Liver (tissue), 9 donors: Measurements from ENCODE around the gene ANKS1A. TPM values are rescaled to one million over a fixed set of nuclear protein-coding genes. Genes with fewer than 3 reads are reported as not detected.

Source experiments
- DNase-seq: peaks from one replicate; pipeline ENCODE4 v3.0.0-alpha.2; 2017; ENCODE audit warnings: low spot score
- H3K27ac ChIP-seq, 2 donors: one replicate each; pipeline ENCODE4 v1.7.0; 2013; ENCODE audit warnings: inconsistent platforms in 2 of 2, low read length in 2 of 2, control low read depth in 1 of 2, low read depth in 1 of 2, mild to moderate bottlenecking in 1 of 2
- H3K27me3 ChIP-seq, 4 donors: one replicate each; pipeline versions ENCODE4 v1.6.1 to v1.7.0; 2013; ENCODE audit warnings: low read length in 3 of 4, inconsistent platforms in 1 of 4, mild to moderate bottlenecking in 1 of 4, moderate library complexity in 1 of 4; ENCODE audit not compliant: control insufficient read depth in 4 of 4, insufficient read depth in 4 of 4
- H3K36me3 ChIP-seq, 4 donors: one replicate each; pipeline versions ENCODE4 v1.6.1 to v1.7.0; 2013; ENCODE audit warnings: low read length in 3 of 4, mild to moderate bottlenecking in 3 of 4, low read depth in 1 of 4, moderate library complexity in 1 of 4; ENCODE audit not compliant: control insufficient read depth in 4 of 4, insufficient read depth in 3 of 4
- H3K4me1 ChIP-seq, 4 donors: one replicate each; pipeline versions ENCODE4 v1.6.1 to v1.7.0; 2013; ENCODE audit warnings: low read length in 3 of 4, mild to moderate bottlenecking in 3 of 4, moderate library complexity in 1 of 4; ENCODE audit not compliant: control insufficient read depth in 4 of 4, insufficient read depth in 4 of 4
- H3K4me3 ChIP-seq, 3 donors: one replicate each; pipeline versions ENCODE4 v1.6.1 to v1.7.0; 2013; ENCODE audit warnings: low read length in 3 of 3, control low read depth in 1 of 3, low read depth in 1 of 3, mild to moderate bottlenecking in 1 of 3
- H3K9ac ChIP-seq, 2 donors: one replicate each; pipeline ENCODE4 v1.7.0; 2013; ENCODE audit warnings: low read length in 2 of 2, mild to moderate bottlenecking in 2 of 2, moderate library complexity in 2 of 2, control low read depth in 1 of 2, low read depth in 1 of 2
- H3K9me3 ChIP-seq, 4 donors: one replicate each; pipeline versions ENCODE4 v1.6.1 to v1.7.0; 2013; ENCODE audit warnings: low read length in 3 of 4; ENCODE audit not compliant: control insufficient read depth in 4 of 4
- ATF3 ChIP-seq: IDR thresholded peaks from 2 replicates; pipeline ENCODE4 v1.6.1; 2016; ENCODE audit warnings: antibody characterized with exemption
- EGR1 ChIP-seq, 2 donors: IDR thresholded peaks; 2 replicates each; pipeline ENCODE4 v1.6.1; 2016 to 2018; ENCODE audit warnings: antibody characterized with exemption in 2 of 2, low read depth in 2 of 2
- FOXA1 ChIP-seq: IDR thresholded peaks from 2 replicates; pipeline ENCODE4 v1.6.1; 2016; ENCODE audit warnings: antibody characterized with exemption
- FOXA2 ChIP-seq: IDR thresholded peaks from 2 replicates; pipeline ENCODE4 v1.6.1; 2016; ENCODE audit warnings: antibody characterized with exemption
- GABPA ChIP-seq, 2 donors: IDR thresholded peaks in 1 of 2; conservative IDR thresholded peaks in 1 of 2; 2 replicates each; pipeline ENCODE4 v1.6.1; 2016; ENCODE audit warnings: antibody characterized with exemption in 2 of 2, mild to moderate bottlenecking in 1 of 2, moderate library complexity in 1 of 2
- HNF4A ChIP-seq, 2 donors: conservative IDR thresholded peaks; 2 replicates each; pipeline ENCODE4 v1.6.1; 2016; ENCODE audit warnings: antibody characterized with exemption in 2 of 2, mild to moderate bottlenecking in 2 of 2
- HNF4G ChIP-seq: IDR thresholded peaks from 2 replicates; pipeline ENCODE4 v1.6.1; 2016; ENCODE audit warnings: antibody characterized with exemption
- JUND ChIP-seq, 2 donors: IDR thresholded peaks; 2 replicates each; pipeline ENCODE4 v1.6.1; 2016; ENCODE audit warnings: antibody characterized with exemption in 2 of 2
- NR2F2 ChIP-seq: IDR thresholded peaks from 2 replicates; pipeline ENCODE4 v1.6.1; 2016; ENCODE audit warnings: antibody characterized with exemption
- RAD21 ChIP-seq, 2 donors: IDR thresholded peaks; 2 replicates each; pipeline ENCODE4 v1.6.1; 2016; ENCODE audit warnings: antibody characterized with exemption in 2 of 2, mild to moderate bottlenecking in 2 of 2
- RXRA ChIP-seq, 2 donors: IDR thresholded peaks; 2 replicates each; pipeline ENCODE4 v1.6.1; 2017 to 2018; ENCODE audit warnings: antibody characterized with exemption in 2 of 2, mild to moderate bottlenecking in 1 of 2
- SP1 ChIP-seq: IDR thresholded peaks from 2 replicates; pipeline ENCODE4 v1.6.1; 2018; ENCODE audit warnings: antibody characterized with exemption, mild to moderate bottlenecking
- TAF1 ChIP-seq: conservative IDR thresholded peaks from 2 replicates; pipeline ENCODE4 v1.6.1; 2016; ENCODE audit warnings: antibody characterized with exemption, mild to moderate bottlenecking
- YY1 ChIP-seq: IDR thresholded peaks from 2 replicates; pipeline ENCODE4 v1.6.1; 2016; ENCODE audit warnings: antibody characterized with exemption, mild to moderate bottlenecking
- WGBS: extraction: QIAGEN DNeasy Blood & Tissue Kit; methylation state at CpG from one replicate; pipeline ENCODE4 v1.1.7; 2013; 5-methylcytosine and 5-hydroxymethylcytosine counted together
- polyA plus RNA-seq, 2 donors: library from polyadenylated mRNA; stranded (reverse) in 1 of 2; unstranded in 1 of 2; fragments of 200-250 nt in 1 of 2; fragments of >200 nt in 1 of 2; fragmentation: Nextera tagmentation in 1 of 2; extraction: Ambion mirVana in 1 of 2; gene quantifications; one replicate each; pipeline versions ENCODE4 v1.2.1 to v1.2.3, GENCODE V29; 2013 to 2015
- total RNA-seq, 2 donors: library from RNA; depleted of rRNA; stranded (reverse); fragments of >200 nt; gene quantifications; one replicate each; pipeline ENCODE4 v1.2.3, GENCODE V29; 2014
- TF ChIP-seq, protein P1 (sequence below): IDR thresholded peaks from 2 replicates; pipeline ENCODE4 v1.6.1; 2016; ENCODE audit warnings: antibody characterized with exemption
- TF ChIP-seq, protein P2 (sequence below): IDR thresholded peaks from 2 replicates; pipeline ENCODE4 v1.6.1; 2016; ENCODE audit warnings: antibody characterized with exemption
- TF ChIP-seq, protein P3 (sequence below): fragments of 150-350 bp; IDR thresholded peaks from 2 replicates; pipeline ENCODE4 v1.5.1; 2017; ENCODE audit warnings: improper control_type of control experiment, low read depth, low read length; ENCODE audit not compliant: missing input control
- TF ChIP-seq, protein P4 (sequence below): IDR thresholded peaks from 2 replicates; pipeline ENCODE4 v1.6.1; 2016; ENCODE audit warnings: antibody characterized with exemption, mild to moderate bottlenecking
- donor health status: healthy.
- donor health status: healthy.
- donor health status: healthy.
- donor health status: healthy.
- donor health status: healthy.

The ANKS1A gene
- total and polyA plus RNA-seq, 4 donors, result 4.3 to 18.7 (median 6.7) TPM

DNA sequence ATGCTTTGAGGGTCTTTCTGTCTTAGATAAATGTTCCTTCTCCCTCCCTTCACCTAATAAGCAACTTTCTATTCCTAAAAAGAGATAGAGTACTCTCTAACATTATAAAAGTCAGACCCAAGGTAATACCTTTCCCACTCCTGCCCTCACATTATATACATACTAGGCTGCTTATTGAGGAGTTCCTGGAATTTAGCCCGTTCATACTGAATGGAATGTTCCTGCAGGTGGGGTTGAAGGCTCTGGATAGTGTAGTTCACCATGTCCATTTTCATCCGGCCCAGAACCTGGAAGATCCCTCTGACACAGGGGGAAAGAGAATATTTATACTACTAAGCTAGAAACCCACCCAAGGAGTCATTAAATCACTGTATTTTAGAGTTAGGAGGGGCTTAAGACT, 231.7 kb downstream of the ANKS1A start:
- Histone ChIP-seq H3K27ac (no peak overlapping the region), H3K4me1 (no peaks in the 10 kb centered on the region), H3K9me3 (no peaks in the 10 kb centered on the region), H3K27me3 (no peaks in the 10 kb centered on the region), H3K4me3 (no peak overlapping the region), H3K36me3 (no peaks in the 10 kb centered on the region), H3K9ac (no peak overlapping the region)
- WGBS, result 90% methylated on average over 2 of the region's 2 CpGs
- no peak for TF ChIP-seq HNF4G
- no peak for DNase-seq

DNA sequence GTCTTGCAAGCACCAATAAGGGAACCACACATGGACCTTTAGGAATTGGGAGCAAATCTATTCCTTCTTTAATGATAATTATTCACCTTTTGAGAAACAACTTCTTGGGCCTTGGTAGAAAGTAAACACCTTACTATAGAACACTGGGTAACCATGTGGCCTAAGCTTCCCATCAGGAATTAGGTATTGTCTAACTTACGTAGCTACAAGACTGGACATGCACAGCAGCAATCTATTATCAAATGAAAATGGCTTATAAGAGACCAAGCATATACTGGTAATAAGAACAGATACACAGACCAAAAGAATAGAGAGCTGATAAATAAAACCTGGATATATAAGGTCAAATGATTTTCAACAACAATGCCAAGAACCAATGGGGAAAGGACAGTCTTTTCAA, 235.3 kb downstream of the ANKS1A start:
- H3K36me3 ChIP-seq, result no peaks in the 10 kb centered on the region
- no peaks in the 10 kb centered on the region for H3K9me3 ChIP-seq
- no peaks in the 10 kb centered on the region for H3K27me3 ChIP-seq
- 98% methylated on average over 1 of the region's 1 CpG for WGBS
- H3K4me3 ChIP-seq, result no peak overlapping the region
- no peak for DNase-seq
- H3K4me1 ChIP-seq, result peaks cover 0 to 2% (median 0%) of the 10 kb centered on the region in 4 donors
- no peak for TF ChIP-seq RXRA (IDR thresholded peaks at IDR 0.05)
- TF ChIP-seq RAD21 (IDR thresholded peaks at IDR 0.05), result no peak
- no peak for TF ChIP-seq GABPA (IDR thresholded peaks at IDR 0.05 in 1 of 2, conservative IDR thresholded peaks at IDR 0.05 in 1 of 2)
- TF ChIP-seq TAF1, result no peak
- TF ChIP-seq, protein P1, sequence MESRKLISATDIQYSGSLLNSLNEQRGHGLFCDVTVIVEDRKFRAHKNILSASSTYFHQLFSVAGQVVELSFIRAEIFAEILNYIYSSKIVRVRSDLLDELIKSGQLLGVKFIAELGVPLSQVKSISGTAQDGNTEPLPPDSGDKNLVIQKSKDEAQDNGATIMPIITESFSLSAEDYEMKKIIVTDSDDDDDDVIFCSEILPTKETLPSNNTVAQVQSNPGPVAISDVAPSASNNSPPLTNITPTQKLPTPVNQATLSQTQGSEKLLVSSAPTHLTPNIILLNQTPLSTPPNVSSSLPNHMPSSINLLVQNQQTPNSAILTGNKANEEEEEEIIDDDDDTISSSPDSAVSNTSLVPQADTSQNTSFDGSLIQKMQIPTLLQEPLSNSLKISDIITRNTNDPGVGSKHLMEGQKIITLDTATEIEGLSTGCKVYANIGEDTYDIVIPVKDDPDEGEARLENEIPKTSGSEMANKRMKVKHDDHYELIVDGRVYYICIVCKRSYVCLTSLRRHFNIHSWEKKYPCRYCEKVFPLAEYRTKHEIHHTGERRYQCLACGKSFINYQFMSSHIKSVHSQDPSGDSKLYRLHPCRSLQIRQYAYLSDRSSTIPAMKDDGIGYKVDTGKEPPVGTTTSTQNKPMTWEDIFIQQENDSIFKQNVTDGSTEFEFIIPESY, result no peak
- no peak for TF ChIP-seq HNF4A (conservative IDR thresholded peaks at IDR 0.05)
- TF ChIP-seq FOXA1, result no peak
- TF ChIP-seq, protein P2, sequence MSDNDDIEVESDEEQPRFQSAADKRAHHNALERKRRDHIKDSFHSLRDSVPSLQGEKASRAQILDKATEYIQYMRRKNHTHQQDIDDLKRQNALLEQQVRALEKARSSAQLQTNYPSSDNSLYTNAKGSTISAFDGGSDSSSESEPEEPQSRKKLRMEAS, result no peak
- TF ChIP-seq SP1, result no peak
- TF ChIP-seq, protein P3, sequence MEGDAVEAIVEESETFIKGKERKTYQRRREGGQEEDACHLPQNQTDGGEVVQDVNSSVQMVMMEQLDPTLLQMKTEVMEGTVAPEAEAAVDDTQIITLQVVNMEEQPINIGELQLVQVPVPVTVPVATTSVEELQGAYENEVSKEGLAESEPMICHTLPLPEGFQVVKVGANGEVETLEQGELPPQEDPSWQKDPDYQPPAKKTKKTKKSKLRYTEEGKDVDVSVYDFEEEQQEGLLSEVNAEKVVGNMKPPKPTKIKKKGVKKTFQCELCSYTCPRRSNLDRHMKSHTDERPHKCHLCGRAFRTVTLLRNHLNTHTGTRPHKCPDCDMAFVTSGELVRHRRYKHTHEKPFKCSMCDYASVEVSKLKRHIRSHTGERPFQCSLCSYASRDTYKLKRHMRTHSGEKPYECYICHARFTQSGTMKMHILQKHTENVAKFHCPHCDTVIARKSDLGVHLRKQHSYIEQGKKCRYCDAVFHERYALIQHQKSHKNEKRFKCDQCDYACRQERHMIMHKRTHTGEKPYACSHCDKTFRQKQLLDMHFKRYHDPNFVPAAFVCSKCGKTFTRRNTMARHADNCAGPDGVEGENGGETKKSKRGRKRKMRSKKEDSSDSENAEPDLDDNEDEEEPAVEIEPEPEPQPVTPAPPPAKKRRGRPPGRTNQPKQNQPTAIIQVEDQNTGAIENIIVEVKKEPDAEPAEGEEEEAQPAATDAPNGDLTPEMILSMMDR, result no peak
- TF ChIP-seq ATF3, result no peak
- no peak for TF ChIP-seq YY1
- TF ChIP-seq NR2F2, result no peak
- TF ChIP-seq, protein P4, sequence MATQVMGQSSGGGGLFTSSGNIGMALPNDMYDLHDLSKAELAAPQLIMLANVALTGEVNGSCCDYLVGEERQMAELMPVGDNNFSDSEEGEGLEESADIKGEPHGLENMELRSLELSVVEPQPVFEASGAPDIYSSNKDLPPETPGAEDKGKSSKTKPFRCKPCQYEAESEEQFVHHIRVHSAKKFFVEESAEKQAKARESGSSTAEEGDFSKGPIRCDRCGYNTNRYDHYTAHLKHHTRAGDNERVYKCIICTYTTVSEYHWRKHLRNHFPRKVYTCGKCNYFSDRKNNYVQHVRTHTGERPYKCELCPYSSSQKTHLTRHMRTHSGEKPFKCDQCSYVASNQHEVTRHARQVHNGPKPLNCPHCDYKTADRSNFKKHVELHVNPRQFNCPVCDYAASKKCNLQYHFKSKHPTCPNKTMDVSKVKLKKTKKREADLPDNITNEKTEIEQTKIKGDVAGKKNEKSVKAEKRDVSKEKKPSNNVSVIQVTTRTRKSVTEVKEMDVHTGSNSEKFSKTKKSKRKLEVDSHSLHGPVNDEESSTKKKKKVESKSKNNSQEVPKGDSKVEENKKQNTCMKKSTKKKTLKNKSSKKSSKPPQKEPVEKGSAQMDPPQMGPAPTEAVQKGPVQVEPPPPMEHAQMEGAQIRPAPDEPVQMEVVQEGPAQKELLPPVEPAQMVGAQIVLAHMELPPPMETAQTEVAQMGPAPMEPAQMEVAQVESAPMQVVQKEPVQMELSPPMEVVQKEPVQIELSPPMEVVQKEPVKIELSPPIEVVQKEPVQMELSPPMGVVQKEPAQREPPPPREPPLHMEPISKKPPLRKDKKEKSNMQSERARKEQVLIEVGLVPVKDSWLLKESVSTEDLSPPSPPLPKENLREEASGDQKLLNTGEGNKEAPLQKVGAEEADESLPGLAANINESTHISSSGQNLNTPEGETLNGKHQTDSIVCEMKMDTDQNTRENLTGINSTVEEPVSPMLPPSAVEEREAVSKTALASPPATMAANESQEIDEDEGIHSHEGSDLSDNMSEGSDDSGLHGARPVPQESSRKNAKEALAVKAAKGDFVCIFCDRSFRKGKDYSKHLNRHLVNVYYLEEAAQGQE, result no peak
- no peak for TF ChIP-seq EGR1 (IDR thresholded peaks at IDR 0.05; ENCODE audit: low read depth in 2 of 2)
- no peak for TF ChIP-seq HNF4G
- TF ChIP-seq JUND (IDR thresholded peaks at IDR 0.05), result no peak
- TF ChIP-seq FOXA2, result no peak
- H3K27ac ChIP-seq, result no peak overlapping the region
- no peak overlapping the region for H3K9ac ChIP-seq
